ENCODE measurements around the gene BIN1.

The BIN1 gene

GRCh38 chr2:127016329-127016728 is 90.6 kb downstream of the BIN1 start:
- no peak for DNase-seq

- no peak for DNase-seq
Measured at GRCh38 chr2:127015106-127015910, 91.6 kb downstream of the BIN1 start.

- DNase-seq: no peak
Measured at GRCh38 chr2:127014630-127015029, 92.3 kb downstream of the BIN1 start.

- no peak for DNase-seq
Measured at GRCh38 chr2:127014224-127014623, 92.7 kb downstream of the BIN1 start.

GRCh38 chr2:127012868-127013267 is 94.1 kb downstream of the BIN1 start:
- no peak for DNase-seq

GRCh38 chr2:127012215-127012614 is 94.7 kb downstream of the BIN1 start:
- no peak for DNase-seq

GRCh38 chr2:127011796-127012195 is 95.2 kb downstream of the BIN1 start:
- no peak for DNase-seq

- DNase-seq: no peak
Measured at GRCh38 chr2:127011231-127011661, 95.7 kb downstream of the BIN1 start.

GRCh38 chr2:127008265-127009015 is 98.5 kb downstream of the BIN1 start:
- no peak for DNase-seq

GRCh38 chr2:127007652-127008051 is 99.3 kb downstream of the BIN1 start:
- no peak for DNase-seq

- no peak for DNase-seq
Measured at GRCh38 chr2:127006962-127007361, 100.0 kb downstream of the BIN1 start.

GRCh38 chr2:127004893-127005600 is 101.9 kb downstream of the BIN1 start:
- DNase-seq: no peak

- no peak for DNase-seq
Measured at GRCh38 chr2:127003070-127003800, 103.7 kb downstream of the BIN1 start.

GRCh38 chr2:127001751-127002150 is 105.2 kb downstream of the BIN1 start:
- DNase-seq: no peak

GRCh38 chr2:127000937-127001336 is 106.0 kb downstream of the BIN1 start:
- DNase-seq: no peak

GRCh38 chr2:127000194-127000593 is 106.8 kb downstream of the BIN1 start:
- no peak for DNase-seq

GRCh38 chr2:126999106-126999756 is 107.7 kb downstream of the BIN1 start:
- no peak for DNase-seq

GRCh38 chr2:126998486-126998885 is 108.5 kb downstream of the BIN1 start:
- no peak for DNase-seq

Measured in CD4-positive, alpha-beta T cell treated with Interleukin-21 for 1 hour (primary cell).